ENCODE data around the gene PIM1.

- TF ChIP-seq CTCF (IDR thresholded peaks at IDR 0.05) (no peak), POLR2A (IDR thresholded peaks at IDR 0.05) (no peak)
Measured at GRCh38 chr6:37131960-37132253, 38.0 kb upstream of the PIM1 start.

Data from lower leg skin (tissue), 3 donors.